IMR-90 (cell line): ENCODE measurements around the gene THADA. TPM values are rescaled to one million over a fixed set of nuclear protein-coding genes. Genes with fewer than 3 reads are reported as not detected.
A peak's percentile ranks its signal among the peaks of the same experiment; 100 is the strongest.

ENCODE experiments used
- ATAC-seq: fragments of 200-7000 bp; cut with Tn5 transposase; 2 replicates; pipeline ENCODE4 v1.9.1; 2020; ENCODE audit warnings: low read depth, mild to moderate bottlenecking, moderate library complexity
- BruUV-seq: library from RNA; stranded (reverse); fragments of 400-500 nt; replicated peaks from 2 replicates; lab custom pipeline; 2021; lab: Mats Ljungman, UMichigan
- CTCF ChIA-PET: fragments of 300-600 bp; formaldehyde crosslinking; extraction: SDS; loops from one replicate; lab custom pipeline; 2021; ENCODE audit warnings: antibody characterized with exemption; lab: Yijun Ruan, JAX
- POLR2A ChIA-PET: fragments of 300-600 bp; sonication (Branson Sonifier 250); formaldehyde crosslinking; loops from one replicate; lab custom pipeline; 2022; ENCODE audit warnings: antibody characterized with exemption; ENCODE audit not compliant: unreplicated experiment; lab: Charles Lee
- DNase-seq: peaks from one replicate; pipeline ENCODE4 v3.0.0; 2013
- H2AFZ ChIP-seq: replicated peaks from 2 replicates; pipeline ENCODE3; 2013; ENCODE audit warnings: low read length, mild to moderate bottlenecking; ENCODE audit not compliant: poor library complexity
- H2AK5ac ChIP-seq: 2 replicates; pipeline ENCODE4 v1.6.1; 2013; ENCODE audit warnings: low read depth, low read length, inconsistent platforms
- H2AK9ac ChIP-seq: replicated peaks from 2 replicates; pipeline ENCODE3; 2013; ENCODE audit warnings: mild to moderate bottlenecking, low read depth, low read length, moderate library complexity; ENCODE audit not compliant: poor library complexity
- H2BK120ac ChIP-seq: 2 replicates; pipeline ENCODE4 v1.6.1; 2013; ENCODE audit warnings: low read depth, low read length, inconsistent platforms
- H2BK15ac ChIP-seq: 3 replicates; pipeline ENCODE4 v1.6.1; 2013; ENCODE audit warnings: low read depth, low read length, inconsistent platforms
- H2BK20ac ChIP-seq: 2 replicates; pipeline ENCODE4 v1.6.1; 2013; ENCODE audit warnings: low read depth, mild to moderate bottlenecking, inconsistent platforms, low read length, moderate library complexity
- H2BK5ac ChIP-seq: 2 replicates; pipeline ENCODE4 v1.6.1; 2013; ENCODE audit warnings: mild to moderate bottlenecking, low read depth, low read length, inconsistent platforms; ENCODE audit not compliant: poor library complexity, severe bottlenecking
- H3K14ac ChIP-seq: replicated peaks from 2 replicates; pipeline ENCODE4 v1.6.1; 2013; ENCODE audit warnings: low read depth, low read length, inconsistent platforms
- H3K18ac ChIP-seq: 2 replicates; pipeline ENCODE4 v1.6.1; 2013; ENCODE audit warnings: low read depth, low read length, control low read depth
- H3K23ac ChIP-seq: 2 replicates; pipeline ENCODE4 v1.6.1; 2013; ENCODE audit warnings: low read depth, low read length, inconsistent platforms
- H3K27ac ChIP-seq: 2 replicates; pipeline ENCODE4 v1.5.1; 2013; ENCODE audit warnings: mild to moderate bottlenecking, control low read depth, low read length; ENCODE audit not compliant: insufficient read depth
- H3K27me3 ChIP-seq: 2 replicates; pipeline ENCODE4 v1.6.1; 2013; ENCODE audit warnings: low read length; ENCODE audit not compliant: control insufficient read depth, insufficient read depth
- H3K36me3 ChIP-seq: 2 replicates; pipeline ENCODE4 v1.6.1; 2013; ENCODE audit warnings: low read length, mixed read lengths; ENCODE audit not compliant: control insufficient read depth, insufficient read depth
- H3K4ac ChIP-seq: 2 replicates; pipeline ENCODE4 v1.6.1; 2013; ENCODE audit warnings: low read depth, low read length, inconsistent platforms
- H3K4me1 ChIP-seq: 2 replicates; pipeline ENCODE4 v1.6.1; 2013; ENCODE audit warnings: low read length, mixed read lengths; ENCODE audit not compliant: control insufficient read depth, insufficient read depth
- H3K4me2 ChIP-seq: 2 replicates; pipeline ENCODE4 v1.6.1; 2013; ENCODE audit warnings: low read depth, mild to moderate bottlenecking, control low read depth, low read length, moderate library complexity
- H3K4me3 ChIP-seq: 2 replicates; pipeline ENCODE4 v1.5.1; 2013; ENCODE audit warnings: low read depth, mild to moderate bottlenecking, control low read depth, low read length, moderate library complexity; ENCODE audit not compliant: insufficient read depth
- H3K56ac ChIP-seq: 2 replicates; pipeline ENCODE4 v1.6.1; 2013; ENCODE audit warnings: low read length, inconsistent platforms; ENCODE audit not compliant: insufficient read depth; ENCODE audit errors: extremely low read depth
- H3K79me1 ChIP-seq, 2 experiments: 2 replicates each; pipeline ENCODE4 v1.6.1; 2013; ENCODE audit warnings: low read length in 2 of 2, inconsistent platforms in 1 of 2, low read depth in 1 of 2
- H3K9ac ChIP-seq: 2 replicates; pipeline ENCODE4 v1.6.1; 2013; ENCODE audit warnings: low read depth, low read length, control low read depth
- H3K9me1 ChIP-seq: 2 replicates; pipeline ENCODE4 v1.6.1; 2013; ENCODE audit warnings: low read length, inconsistent platforms; ENCODE audit not compliant: insufficient read depth
- H3K9me3 ChIP-seq: 2 replicates; pipeline ENCODE4 v1.6.1; 2013; ENCODE audit warnings: low read length; ENCODE audit not compliant: control insufficient read depth, insufficient read depth
- H4K20me1 ChIP-seq: 2 replicates; pipeline ENCODE4 v1.6.1; 2013; ENCODE audit warnings: low read length, inconsistent platforms; ENCODE audit not compliant: insufficient read depth
- H4K5ac ChIP-seq: 2 replicates; pipeline ENCODE4 v1.6.1; 2013; ENCODE audit warnings: mild to moderate bottlenecking, low read depth, low read length, control low read depth
- H4K8ac ChIP-seq, 2 experiments: 2 replicates each; pipeline ENCODE4 v1.6.1; 2013; ENCODE audit warnings: low read depth in 2 of 2, low read length in 2 of 2, control low read depth in 1 of 2, inconsistent platforms in 1 of 2
- H4K91ac ChIP-seq: 2 replicates; pipeline ENCODE4 v1.6.1; 2013; ENCODE audit warnings: low read depth, low read length, inconsistent platforms; ENCODE audit not compliant: insufficient read depth
- RAD21 ChIP-seq: IDR thresholded peaks from 2 replicates; pipeline ENCODE4 v1.6.1; 2012; ENCODE audit warnings: low read length, improper control_type of control experiment
- SMC3 ChIP-seq: fragments of 150-350 bp; IDR thresholded peaks from 2 replicates; pipeline ENCODE4 v1.6.1; 2016; ENCODE audit warnings: low read depth, mild to moderate bottlenecking, antibody characterized with exemption, low read length, moderate library complexity
- USF2 ChIP-seq: fragments of 150-350 bp; IDR thresholded peaks from 2 replicates; pipeline ENCODE4 v1.6.1; 2017; ENCODE audit warnings: mild to moderate bottlenecking, antibody characterized with exemption, low read length, low read depth
- WGBS, 2 experiments: methylation state at CpG; one replicate each; pipeline versions ENCODE4 v1.1.5 to v1.1.7; 2013; ENCODE audit warnings: missing lambda C conversion rate in 2 of 2; ENCODE audit not compliant: insufficient read length in 1 of 2; ENCODE audit errors: extremely low coverage in 2 of 2; 5-methylcytosine and 5-hydroxymethylcytosine counted together
- dilution Hi-C: fragments of 300-500 bp; cut with HindIII; formaldehyde crosslinking; loops from one replicate; pipeline ENCODE4 v1.14.3; 2018; ENCODE audit warnings: low sequenced_read_pairs; ENCODE audit not compliant: unreplicated experiment
- in situ Hi-C: fragments of 300-500 bp; cut with MboI; formaldehyde crosslinking; loops from 3 replicates; pipeline ENCODE4 v1.14.3; 2019; ENCODE audit warnings: low sequenced_read_pairs, inconsistent platforms, mixed read lengths
- intact Hi-C: fragments of 100-400 bp; cut with micrococcal nuclease; formaldehyde crosslinking; loops from 2 replicates; pipeline ENCODE4 v1.10.0; 2022
- polyA plus RNA-seq, 3 experiments: library from polyadenylated mRNA; depleted of rRNA; stranded (reverse); fragments of >200 nt; gene quantifications; 2 replicates each; pipeline ENCODE4 v1.2.3, GENCODE V29; 2012; ENCODE audit warnings: low replicate concordance in 1 of 3
- total RNA-seq: library from RNA; depleted of rRNA; stranded (reverse); fragments of >200 nt; gene quantifications from 2 replicates; pipeline ENCODE4 v1.2.3, GENCODE V29; 2012

THADA gene
- total and polyA plus RNA-seq, 2 of the 4 experiments (the other 2 are of a cell fraction): 10.5 to 21.3 TPM

- Histone ChIP-seq H4K5ac (0 out of 2 replicates have a peak overlapping the region, but pooled peaks have one; percentile 7), H3K9me3 (no peaks in the 10 kb centered on the region), H2AFZ (no peak overlapping the region), H4K8ac (no peak overlapping the region), H2BK120ac (peak overlapping the region; percentile 79), H3K36me3 (no peaks in the 10 kb centered on the region), H3K9ac (no peak overlapping the region), H3K56ac (no peak overlapping the region), H4K91ac (no peak overlapping the region), H3K4ac (peak overlapping the region; percentile 77; the same call in 1 of the 2 replicates), H3K23ac (no peak overlapping the region), H2BK20ac (peak overlapping the region; percentile 78), H3K9me1 (peaks cover 8% of the 10 kb centered on the region; the same call in 1 of the 2 replicates), H2AK9ac (no peak overlapping the region), H3K18ac (peak overlapping the region; percentile 91), H3K4me2 (no peak overlapping the region), H2BK5ac (no peak overlapping the region), H4K20me1 (peaks cover 4% of the 10 kb centered on the region; the same call in 1 of the 2 replicates), H2BK15ac (peak overlapping the region; percentile 35; the same call in 1 of the 3 replicates), H2AK5ac (peak overlapping the region; percentile 59; the same call in 1 of the 2 replicates), H3K4me1 (peaks cover 15% of the 10 kb centered on the region), H3K79me1 (peaks cover 0 to 3% of the 10 kb centered on the region in 2 experiments; a peak in 1 of 4 replicates), H3K27ac (peak overlapping the region; percentile 98; the same call in 1 of the 2 replicates), H3K14ac (no peak overlapping the region; the same call in 1 of the 2 replicates), H3K27me3 (no peaks in the 10 kb centered on the region), H3K4me3 (no peak overlapping the region)
- no peak for TF ChIP-seq SMC3
- TF ChIP-seq USF2: no peak
- no peak for TF ChIP-seq RAD21
- ATAC-seq (no peak), DNase-seq (no peak)
- POLR2A ChIA-PET: no interaction called here
- BruUV-seq: no TSS peak
- CTCF ChIA-PET: no interaction called here
- intact Hi-C loops: loop anchor here (5.0 kb wide), 1 partner anchor 42 kb away; no protein-coding TSS in a partner anchor
- dilution Hi-C loops: no loop called here
- no CpG with 5 or more reads among the region's 2 CpGs for WGBS, 2 experiments
- in situ Hi-C loops: no loop called here
Observed at GRCh38 chr2:43399098-43399497, 196.7 kb downstream of the THADA start.
